NCI-H82 (cell line): ENCODE results near the gene PC.
A peak's percentile ranks its signal among the peaks of the same experiment; 100 is the strongest.
"Not testable (repeated sequence)": the region's sequence is repeated elsewhere in the genome, so short reads cannot be mapped to it uniquely, and the experiment has no call there.

Experiments
- DNase-seq: peaks from one replicate; lab custom pipeline; 2025; lab: John Stamatoyannopoulos, UW

Gene PC

DNA sequence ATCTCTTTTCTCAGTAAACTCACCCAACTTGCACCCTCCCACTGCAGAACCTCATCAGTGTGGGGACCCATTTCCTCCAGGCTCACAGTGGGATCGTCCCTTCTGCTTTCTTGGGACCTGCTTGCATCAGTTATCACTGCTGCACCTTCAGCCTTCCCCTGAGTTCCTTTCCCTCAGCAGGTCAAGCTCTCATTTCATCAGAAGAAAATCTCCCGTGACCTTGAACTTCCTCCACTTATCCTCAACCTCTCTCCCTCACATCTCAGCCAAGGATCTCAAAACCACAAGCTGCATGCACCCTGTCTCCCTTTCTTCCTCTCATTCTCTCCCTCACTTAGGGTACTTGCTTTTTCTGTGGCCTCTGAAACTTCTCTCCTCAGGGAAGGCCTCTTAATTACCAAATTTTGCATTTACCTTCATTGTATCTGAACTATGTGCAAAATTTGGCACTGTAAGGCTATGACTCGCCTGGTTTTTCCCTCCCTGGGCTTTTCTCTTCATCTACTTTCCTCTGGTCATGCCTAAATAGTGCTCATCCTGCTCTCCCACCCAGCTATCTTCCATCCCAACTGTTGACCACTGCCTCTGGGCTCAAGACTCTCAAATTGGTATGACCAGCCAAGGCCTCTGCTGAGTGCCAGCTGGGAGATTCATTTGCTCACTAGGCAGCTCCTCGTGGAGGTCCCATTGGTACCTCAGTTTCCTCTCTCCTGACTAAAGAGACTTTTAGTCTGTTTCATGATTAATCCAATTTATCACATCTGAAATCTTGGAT, 117.7 kb downstream of the PC start:
- no peak for DNase-seq

DNA sequence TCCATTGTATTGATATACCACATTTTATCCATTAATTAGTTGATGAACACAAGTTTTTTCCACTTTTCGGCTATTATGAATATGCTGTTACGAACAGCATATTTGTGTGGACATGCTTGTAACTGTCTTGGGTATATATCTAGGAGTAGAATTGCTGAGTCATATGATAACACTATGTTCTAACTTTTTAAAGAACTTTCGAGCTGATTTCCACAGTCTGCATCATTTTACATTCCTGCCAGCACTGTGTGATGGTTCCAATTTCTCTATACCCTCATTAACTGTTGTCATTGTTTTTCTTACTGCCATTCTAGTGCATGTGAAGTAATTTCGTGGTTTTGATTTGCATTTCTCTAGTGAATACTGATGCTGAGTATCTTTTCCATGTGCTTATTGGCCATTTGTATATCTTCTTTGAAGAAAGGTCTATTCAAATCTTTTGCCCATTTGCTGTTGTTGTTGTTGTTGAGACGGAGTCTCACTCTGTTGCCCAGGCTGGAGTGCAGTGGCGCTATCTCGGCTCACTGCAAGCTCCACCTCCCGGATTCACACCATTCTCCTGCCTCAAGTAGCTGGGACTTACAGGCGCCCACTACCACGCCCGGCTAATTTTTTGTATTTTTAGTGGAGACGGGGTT, 122.3 kb downstream of the PC start:
- no peak for DNase-seq

DNA sequence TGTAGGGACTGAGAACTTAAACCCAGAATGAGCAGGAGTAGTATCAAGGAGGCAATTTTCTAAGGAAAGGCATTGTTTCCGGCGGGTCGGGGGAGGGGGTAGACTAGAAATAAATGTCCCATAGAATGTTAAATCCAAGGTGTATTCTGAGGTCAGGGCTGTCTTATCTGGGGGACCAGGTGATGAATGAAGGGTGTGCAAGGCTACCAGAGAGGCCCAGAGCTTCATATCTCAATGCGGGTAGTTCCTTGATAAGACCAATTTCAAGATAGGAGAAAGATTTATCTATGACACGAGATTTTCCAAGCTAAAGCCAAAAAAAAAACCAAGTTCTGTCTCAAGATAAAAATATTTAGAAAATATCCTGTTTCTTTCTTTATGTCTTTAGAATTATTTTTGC, 123.2 kb downstream of the PC start:
- DNase-seq = no peak

GRCh38 chr11:66834539-66834845, 123.7 kb downstream of the PC start:
- DNase-seq = no peak

DNA sequence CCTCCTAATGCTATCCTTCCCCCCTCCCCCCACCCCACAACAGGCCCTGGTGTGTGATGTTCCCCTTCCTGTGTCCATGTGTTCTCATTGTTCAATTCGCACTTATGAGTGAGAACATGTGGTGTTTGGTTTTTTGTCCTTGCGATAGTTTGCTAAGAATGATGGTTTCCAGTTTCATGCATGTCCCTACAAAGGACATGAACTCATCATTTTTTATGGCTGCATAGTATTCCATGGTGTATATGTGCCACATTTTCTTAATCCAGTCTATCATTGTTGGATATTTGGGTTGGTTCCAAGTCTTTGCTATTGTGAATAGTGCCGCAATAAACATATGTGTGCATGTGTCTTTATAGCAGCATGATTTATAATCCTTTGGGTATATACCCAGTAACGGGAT, 133.6 kb downstream of the PC start:
- DNase-seq = not testable (repeated sequence)

- DNase-seq = no peak
These were observed 134.5 kb downstream of the PC start for GRCh38 chr11:66823700-66824099.

DNA sequence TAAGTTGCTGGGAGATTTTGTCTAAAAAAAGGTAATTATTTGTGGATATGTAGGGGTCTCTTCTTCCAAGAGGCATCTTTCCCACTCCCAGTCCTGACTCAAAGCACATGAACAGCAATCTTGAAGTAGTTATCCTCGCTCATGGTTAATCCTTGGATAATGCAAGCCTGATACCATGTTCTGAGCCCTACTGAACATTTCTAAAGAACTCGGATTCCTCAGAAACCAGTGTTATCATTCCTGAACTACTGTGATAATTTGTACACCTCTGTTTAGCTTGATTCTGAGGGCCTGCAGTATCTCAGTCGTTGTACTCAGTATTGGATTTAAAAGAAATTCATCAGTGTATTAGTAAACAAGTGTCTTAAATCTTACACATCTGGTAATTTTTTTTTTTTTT, 137.3 kb downstream of the PC start:
- peak; percentile 26 for DNase-seq

DNA sequence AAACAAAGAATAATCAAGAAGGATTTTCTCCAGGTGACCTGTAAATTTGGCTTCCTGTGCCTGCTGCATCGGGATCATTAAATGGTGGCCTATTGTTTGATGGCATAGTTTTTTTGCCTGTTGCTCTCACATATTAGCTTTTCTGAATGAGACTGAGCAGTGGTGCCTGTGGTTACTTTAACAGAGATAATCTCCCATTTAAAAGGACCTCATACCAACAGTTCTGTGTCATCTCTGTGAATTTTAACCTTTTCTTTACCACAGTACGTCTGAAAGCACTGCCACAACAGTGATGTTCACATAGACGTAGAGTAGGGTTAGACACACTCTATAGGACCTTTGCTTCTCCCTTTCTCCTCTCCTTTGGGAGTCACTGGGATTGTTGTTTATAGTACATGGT, 137.8 kb downstream of the PC start:
- DNase-seq = no peak

GRCh38 chr11:66818231-66818955, 139.8 kb downstream of the PC start:
- DNase-seq = peak; percentile 82

GRCh38 chr11:66815646-66816045, 142.5 kb downstream of the PC start:
- no peak for DNase-seq

- no peak for DNase-seq
These were observed 143.5 kb downstream of the PC start for GRCh38 chr11:66814678-66815077.

GRCh38 chr11:66810576-66811185, 147.5 kb downstream of the PC start:
- DNase-seq = no peak

GRCh38 chr11:66809592-66809991, 148.6 kb downstream of the PC start:
- no peak for DNase-seq

DNA sequence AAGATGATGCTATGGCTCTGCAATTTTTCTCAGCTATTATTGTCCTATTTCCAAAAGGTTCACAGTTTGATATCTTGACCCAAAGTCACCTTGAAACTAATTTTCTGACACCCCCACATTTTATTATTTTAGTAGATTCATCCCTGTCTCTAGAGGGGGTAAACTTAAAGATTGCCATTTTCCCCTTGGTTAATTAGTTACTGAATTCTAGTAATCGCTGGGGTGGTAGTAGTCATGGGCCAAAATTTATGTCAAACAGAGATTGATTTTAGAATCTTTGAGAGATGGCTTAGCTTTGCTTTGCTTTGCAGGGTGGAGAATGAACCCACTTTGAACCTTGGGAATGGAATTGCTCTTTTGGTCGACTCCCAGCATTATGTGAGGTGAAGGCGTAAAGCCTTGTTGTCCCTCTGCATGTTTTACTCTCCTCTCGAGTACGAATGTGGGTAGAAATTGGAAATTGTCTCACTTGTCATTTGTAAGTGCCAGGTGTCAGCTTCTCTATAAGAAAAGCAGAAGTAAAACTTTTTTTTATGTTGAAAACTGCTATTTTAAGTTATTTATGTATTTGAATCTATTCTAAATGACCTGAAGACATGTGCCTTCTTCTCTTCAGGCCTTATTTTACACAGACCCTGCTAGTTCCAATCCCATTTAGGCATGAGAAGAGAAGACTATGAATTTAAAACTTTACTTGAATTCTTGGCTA, 157.3 kb downstream of the PC start:
- DNase-seq = no peak

GRCh38 chr11:66799815-66800214, 158.4 kb downstream of the PC start:
- DNase-seq = not testable (repeated sequence)
